Measurements from ENCODE around the gene ST14. TPM values are rescaled to one million over a fixed set of nuclear protein-coding genes. Genes with fewer than 3 reads are reported as not detected.

The ST14 gene
- total and polyA plus RNA-seq, 10 donors: 7.1 to 25.9 (median 12.5) TPM

- WGBS, 5 donors: 85 to 90% (median 88%) methylated on average over 18 to 19 of the region's 19 CpGs
- Histone ChIP-seq H3K9me3 (no peaks in the 10 kb centered on the region), H3K4me1 (no peaks in the 10 kb centered on the region), H3K27me3 (replicated peaks in 1 of 7) (no peaks in the 10 kb centered on the region), H3K36me3 (peaks cover 0 to 40% (median 0%) of the 10 kb centered on the region in 6 donors), H3K27ac (no peak overlapping the region), H3K4me3 (no peak overlapping the region)
- intact Hi-C loops (cut with DNase I; ENCODE audit: low total_unique reads): no loop called here
- DNase-seq: no peak
- TF ChIP-seq POLR2A (IDR thresholded peaks at IDR 0.05) (no peak), CTCF (IDR thresholded peaks at IDR 0.05 in 8 of 11, conservative IDR thresholded peaks at IDR 0.05 in 3 of 11) (no peak), POLR2AphosphoS5 (IDR thresholded peaks at IDR 0.05) (no peak)
Observed at GRCh38 chr11:130188585-130189347, 29.2 kb downstream of the ST14 start.

GRCh38 chr11:130189492-130190210, 30.1 kb downstream of the ST14 start:
- no peak overlapping the region for H3K4me3 ChIP-seq
- no peaks in the 10 kb centered on the region for H3K27me3 ChIP-seq (replicated peaks in 1 of 7)
- TF ChIP-seq CTCF (IDR thresholded peaks at IDR 0.05 in 8 of 11, conservative IDR thresholded peaks at IDR 0.05 in 3 of 11) (no peak), POLR2AphosphoS5 (IDR thresholded peaks at IDR 0.05) (no peak), POLR2A (IDR thresholded peaks at IDR 0.05) (no peak)
- H3K4me1 ChIP-seq: no peaks in the 10 kb centered on the region
- intact Hi-C loops (cut with DNase I; ENCODE audit: low total_unique reads): no loop called here
- peaks cover 0 to 49% (median 0%) of the 10 kb centered on the region in 6 donors for H3K36me3 ChIP-seq
- no peak overlapping the region for H3K27ac ChIP-seq
- H3K9me3 ChIP-seq: no peaks in the 10 kb centered on the region
- WGBS, 5 donors: 76 to 87% (median 85%) methylated on average over 21 to 32 of the region's 32 CpGs
- no peak for DNase-seq

GRCh38 chr11:130190371-130190881, 30.8 kb downstream of the ST14 start:
- H3K9me3 ChIP-seq: no peaks in the 10 kb centered on the region
- no peak for TF ChIP-seq POLR2A (IDR thresholded peaks at IDR 0.05)
- TF ChIP-seq POLR2AphosphoS5 (IDR thresholded peaks at IDR 0.05): no peak
- TF ChIP-seq CTCF (IDR thresholded peaks at IDR 0.05 in 8 of 11, conservative IDR thresholded peaks at IDR 0.05 in 3 of 11): no peak
- H3K4me3 ChIP-seq: no peak overlapping the region
- no peaks in the 10 kb centered on the region for H3K4me1 ChIP-seq
- H3K27me3 ChIP-seq (replicated peaks in 1 of 7): no peaks in the 10 kb centered on the region
- no peak for DNase-seq
- peaks cover 0 to 55% (median 0%) of the 10 kb centered on the region in 6 donors for H3K36me3 ChIP-seq
- intact Hi-C loops (cut with DNase I; ENCODE audit: low total_unique reads): no loop called here
- 91 to 97% (median 92%) methylated on average over 29 of the region's 29 CpGs for WGBS, 5 donors
- H3K27ac ChIP-seq: no peak overlapping the region

- Histone ChIP-seq H3K36me3 (peaks cover 0 to 67% (median 0%) of the 10 kb centered on the region in 6 donors), H3K9me3 (no peaks in the 10 kb centered on the region), H3K27me3 (replicated peaks in 1 of 7) (no peaks in the 10 kb centered on the region), H3K4me3 (no peak overlapping the region), H3K4me1 (no peaks in the 10 kb centered on the region), H3K27ac (no peak overlapping the region)
- WGBS, 5 donors: 83 to 87% (median 85%) methylated on average over 14 of the region's 14 CpGs
- TF ChIP-seq POLR2AphosphoS5 (IDR thresholded peaks at IDR 0.05): no peak
- no peak for TF ChIP-seq POLR2A (IDR thresholded peaks at IDR 0.05)
- no peak for TF ChIP-seq CTCF (IDR thresholded peaks at IDR 0.05 in 8 of 11, conservative IDR thresholded peaks at IDR 0.05 in 3 of 11)
- no peak for DNase-seq
- intact Hi-C loops (cut with DNase I; ENCODE audit: low total_unique reads): no loop called here
Observed at GRCh38 chr11:130191896-130192295, 32.3 kb downstream of the ST14 start.
